GM15510 (cell line): ENCODE data around the gene TJP3.

Experiments
- POLR2A ChIP-seq: IDR thresholded peaks from 3 replicates; pipeline ENCODE4 v1.6.1; 2011; ENCODE audit warnings: borderline replicate concordance; ENCODE audit not compliant: insufficient read length; ENCODE audit errors: extremely low read depth

TJP3 gene

DNA sequence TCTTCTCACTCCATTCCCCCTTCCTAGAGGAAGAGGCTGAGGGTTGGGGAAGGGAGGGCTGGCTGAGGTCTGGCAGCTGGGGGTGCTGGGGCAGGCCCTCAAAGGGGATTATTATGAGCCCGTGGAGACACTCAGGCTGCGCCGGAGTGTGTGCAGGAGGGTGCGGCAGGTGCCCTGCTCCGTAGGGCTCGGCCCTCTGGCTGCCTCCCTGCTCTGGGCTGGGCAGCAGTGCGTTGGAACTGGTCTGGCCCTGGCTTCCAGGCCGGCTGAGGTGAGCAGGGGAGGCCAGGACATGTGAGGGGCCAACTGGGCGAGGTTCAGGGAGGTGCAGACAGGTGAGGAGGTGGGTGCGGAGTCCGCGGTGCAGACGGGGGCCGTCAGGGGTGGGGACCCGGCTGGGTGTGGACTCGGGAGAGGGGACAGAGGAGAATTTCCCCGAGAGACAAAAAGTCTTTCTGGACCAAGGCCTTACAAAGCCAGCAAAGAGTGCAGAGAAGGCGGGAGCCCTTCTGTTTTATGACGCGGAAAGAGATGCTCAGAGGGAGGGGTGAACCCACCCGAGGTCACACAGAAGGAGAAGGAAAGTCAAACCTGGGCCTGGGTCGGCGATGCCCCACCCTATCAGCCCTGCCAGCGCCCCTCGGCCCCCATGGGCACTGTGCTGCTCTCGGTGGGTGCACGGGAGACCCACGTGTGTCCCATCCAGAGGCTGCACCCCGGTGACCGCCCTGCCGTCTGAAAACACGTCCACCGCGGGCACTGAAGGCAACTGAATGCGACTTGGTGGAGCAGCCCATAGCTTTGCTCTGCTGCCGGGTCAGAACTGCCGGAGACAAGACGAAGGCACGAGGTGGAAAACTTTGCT is 38.9 kb upstream of the TJP3 start:
- no peak for TF ChIP-seq POLR2A

DNA sequence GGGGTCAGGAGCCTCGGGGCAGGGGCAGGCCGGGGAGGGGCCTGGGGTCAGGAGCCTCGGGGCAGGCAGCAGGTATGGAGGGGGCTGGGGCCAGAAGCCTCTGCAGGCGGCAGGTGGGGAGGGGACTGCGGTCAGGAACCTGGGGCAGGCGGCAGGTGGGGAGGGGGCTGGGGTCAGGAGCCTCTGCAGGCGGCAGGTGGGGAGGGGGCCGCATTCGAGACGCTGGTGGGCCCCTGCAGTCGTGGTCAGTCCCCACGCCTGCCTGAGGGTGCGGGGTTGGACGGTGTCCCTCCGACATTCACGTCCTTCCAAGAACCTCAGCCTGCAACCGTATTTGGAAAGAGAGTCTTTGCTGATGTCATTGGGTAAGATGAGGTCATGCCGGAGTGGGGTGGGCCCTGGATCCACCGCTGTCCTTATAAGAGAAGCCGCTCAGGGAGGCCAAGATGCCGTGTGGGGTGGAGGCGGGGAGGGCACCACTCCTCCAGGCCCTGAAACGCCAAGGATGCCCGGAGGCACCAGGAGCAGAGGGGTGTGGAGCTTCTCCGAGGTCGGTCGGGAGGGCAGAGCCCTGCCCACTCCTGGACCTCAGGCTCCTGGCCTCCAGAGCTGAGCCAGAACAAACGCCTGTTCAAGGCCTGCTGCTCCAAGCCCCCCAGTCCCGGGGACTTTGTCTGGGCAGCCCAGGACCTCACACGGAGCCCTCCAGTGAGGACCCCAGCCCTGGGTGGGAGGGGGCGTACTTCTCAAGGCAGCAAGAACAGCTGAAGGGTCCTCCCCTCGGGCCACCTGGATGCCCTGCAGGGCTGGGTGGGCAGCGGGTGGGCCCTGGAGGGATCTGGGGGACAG is 38.0 kb upstream of the TJP3 start:
- no peak for TF ChIP-seq POLR2A

DNA sequence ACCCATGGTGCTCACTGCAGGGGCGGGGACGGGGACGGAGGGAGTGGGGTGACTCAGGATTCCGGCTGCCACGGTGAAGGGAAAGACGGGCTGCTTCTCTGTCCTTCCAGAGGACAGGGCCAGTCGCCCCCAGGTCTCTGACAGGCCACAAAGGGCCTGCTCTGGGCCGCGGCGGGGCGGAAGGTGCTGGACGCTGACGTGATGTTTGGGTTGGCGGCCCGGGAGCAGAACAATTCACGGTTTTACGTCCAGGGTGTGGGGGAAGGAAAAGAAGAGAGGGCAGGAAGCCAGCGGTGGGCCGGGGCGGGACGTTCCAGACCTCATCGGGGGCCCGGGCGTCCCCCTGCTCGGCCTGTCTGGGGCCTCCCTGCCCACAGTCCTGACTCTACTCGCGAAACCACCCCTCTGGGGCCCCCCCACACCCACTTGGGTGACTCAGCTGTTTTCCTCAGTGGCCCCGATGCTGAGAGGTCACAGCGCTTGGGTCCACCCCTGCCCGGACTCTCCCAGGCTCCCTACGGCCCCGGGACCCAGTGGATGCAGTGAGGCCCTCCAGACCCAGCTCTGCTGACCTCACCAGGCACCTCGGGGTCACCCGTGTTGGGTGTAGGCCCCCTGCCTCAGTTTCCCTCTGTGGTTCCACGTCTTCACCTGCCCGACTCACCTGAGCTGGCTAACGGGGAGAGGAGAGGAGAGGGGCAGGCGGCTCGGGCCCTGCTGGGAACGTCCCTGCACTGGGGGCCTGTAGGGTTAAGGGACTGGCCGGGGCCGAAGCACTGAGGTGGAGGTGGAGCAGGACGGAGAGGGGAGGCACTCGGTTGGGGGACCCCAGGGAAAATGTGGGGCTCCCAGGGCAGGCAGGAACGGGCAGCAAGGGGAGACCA is 37.1 kb upstream of the TJP3 start:
- no peak for TF ChIP-seq POLR2A

DNA sequence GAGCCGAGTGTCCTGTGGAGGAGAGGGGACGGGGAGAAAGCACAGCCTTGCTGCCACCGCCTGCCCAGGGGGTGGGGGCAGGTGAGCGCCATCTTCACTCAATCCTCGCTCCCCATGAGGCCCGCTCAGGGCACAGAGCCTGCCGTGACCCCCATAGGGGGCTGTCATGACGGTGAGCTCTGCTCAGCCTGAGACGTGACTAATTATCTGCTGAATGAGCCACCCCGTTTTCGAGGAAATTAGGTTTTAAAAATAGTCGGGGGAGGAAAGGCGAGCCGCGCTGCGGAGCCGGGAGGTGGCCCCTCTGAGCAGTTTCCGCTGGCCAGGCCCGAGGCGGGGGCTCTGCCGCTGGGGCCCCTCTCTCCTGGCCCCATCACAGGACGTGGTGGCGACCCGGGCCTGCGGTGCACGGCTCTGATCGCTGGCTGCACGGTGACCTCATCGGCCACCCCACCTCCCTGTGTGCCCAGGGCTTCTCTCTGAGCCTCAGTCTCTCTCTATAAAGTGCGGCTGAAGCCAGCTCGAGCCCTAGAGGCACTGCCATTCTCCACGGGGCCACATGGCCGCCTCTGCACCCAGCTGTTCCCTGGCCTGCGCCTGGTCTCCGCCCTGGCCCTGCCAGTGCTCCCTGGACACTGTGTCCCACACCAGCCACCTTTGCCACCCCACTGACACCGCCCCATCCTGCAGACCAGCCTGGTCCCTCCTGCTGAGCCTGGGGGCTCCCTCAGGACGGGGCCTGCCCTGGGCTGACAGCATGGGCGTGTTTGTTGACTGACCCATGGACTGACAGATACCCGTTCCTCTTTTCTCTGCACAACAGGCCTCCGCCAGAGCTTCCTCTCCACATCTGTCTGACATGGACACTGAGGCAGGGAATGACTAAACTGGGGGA is 36.3 kb upstream of the TJP3 start:
- TF ChIP-seq POLR2A, result no peak

DNA sequence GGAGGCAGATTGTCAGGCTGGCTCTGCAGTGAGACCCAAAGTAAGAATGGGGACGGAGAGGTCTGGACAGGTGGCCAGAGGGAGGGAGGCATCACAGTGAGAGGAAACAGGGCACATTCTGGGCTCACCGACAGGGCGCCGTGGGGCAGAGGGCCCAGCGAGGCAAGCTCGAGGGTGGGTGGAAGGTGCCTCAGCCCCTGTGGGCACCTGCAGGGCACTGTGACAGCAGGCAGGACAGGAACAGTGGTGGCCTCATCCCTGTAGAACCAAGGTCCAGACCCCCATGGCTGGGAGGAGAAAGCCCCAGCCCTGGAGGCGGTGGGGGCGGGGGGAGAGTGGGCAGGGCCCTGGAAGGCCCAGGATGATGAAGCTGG is 35.6 kb upstream of the TJP3 start:
- no peak for TF ChIP-seq POLR2A

DNA sequence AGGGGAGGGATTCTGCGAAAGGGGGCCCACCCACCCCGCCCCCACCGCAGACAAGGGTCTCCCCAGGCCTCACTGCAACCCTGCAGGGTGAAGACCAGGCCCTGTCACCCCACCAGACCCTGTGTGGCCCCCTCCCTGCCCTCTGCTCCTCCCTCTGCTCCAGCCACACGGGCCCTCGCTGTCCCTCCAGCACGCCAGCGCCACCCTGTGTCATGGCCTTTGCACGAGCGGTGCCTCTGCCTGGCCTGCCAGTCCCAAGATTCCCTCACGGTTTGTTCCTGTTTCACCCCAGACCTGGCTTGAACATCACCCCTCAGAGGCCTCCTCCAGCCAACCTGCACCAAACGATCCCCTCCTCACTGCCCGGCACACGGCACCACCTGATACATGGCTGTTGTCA is 35.2 kb upstream of the TJP3 start:
- TF ChIP-seq POLR2A, result no peak

DNA sequence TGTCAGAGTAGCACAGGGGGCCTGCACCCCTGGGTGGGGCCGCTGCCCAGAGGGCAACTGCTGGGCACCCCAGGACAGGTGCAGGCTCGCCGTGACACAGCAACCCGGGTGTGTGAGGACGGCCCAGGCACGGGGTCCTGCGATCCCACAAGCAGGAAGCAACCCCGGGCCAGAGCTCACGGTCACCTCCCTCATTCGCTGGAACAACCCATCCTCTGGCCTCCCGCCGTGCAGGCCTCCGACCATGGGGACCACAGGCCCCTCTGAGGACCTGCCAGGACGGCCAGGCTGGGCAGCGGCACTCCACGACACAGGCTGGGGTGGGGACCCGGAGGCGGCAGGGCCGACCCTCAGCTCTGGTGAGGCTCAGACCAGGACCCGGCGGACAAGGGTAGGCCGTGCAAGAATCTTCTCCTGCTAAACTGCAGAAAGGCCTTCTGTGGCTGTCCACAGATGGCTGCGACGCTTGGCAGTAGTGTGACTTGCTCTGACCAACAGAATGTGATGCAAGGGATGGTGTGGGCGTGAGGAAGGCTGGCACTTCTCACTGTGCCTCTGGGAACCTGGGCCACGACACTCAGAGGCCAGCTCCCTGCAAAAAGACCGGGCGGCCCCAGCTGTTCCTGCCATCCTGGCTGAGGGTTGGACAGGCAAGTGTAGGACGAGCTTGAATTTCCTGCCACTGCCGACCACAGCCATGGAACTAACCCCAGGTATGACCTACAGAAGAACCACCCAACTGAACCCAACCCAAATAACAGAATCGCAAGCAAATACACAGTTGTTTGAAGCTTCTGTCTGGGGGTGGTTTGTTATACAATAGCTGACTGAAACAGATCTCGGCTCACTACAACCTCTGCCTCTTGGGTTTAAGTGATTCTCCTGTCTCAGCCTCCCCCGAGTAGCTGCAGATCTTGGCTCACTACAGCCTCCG is 34.4 kb upstream of the TJP3 start:
- TF ChIP-seq POLR2A, result no peak

DNA sequence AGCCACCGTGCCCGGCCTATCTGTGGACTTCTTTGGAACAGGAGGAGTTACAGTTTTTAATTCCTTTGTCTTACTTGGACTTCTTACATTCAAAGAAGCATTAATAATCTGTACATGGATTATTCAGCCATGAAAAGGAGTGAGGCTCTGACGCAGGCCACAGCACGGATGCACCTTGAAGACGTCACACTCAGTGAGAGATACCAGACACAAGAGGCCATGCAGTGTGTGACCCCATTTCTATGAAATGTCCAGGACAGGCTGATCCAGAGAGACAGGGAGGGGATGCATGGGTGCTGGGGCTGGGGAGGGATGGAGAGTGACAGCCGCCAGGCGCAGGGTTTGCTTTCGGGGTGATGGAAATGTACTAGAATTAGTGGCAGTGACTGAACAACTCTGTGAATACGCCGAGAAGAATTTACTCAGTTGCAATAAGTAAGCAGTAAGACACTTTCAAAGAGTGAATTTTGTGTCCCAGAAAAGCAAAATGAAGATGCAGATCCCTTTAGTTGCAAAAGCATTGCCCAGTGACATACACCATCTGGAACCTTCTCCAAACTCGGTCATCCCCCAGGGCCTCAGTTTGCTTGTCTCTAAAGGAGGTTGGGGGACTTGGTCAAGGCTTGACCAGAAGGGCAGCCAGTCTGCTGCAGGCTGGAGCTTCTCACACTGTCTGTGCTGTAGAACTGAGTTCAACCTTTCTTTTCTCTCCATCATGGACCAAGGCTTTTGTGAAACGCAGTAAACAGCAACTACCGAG is 33.2 kb upstream of the TJP3 start:
- TF ChIP-seq POLR2A, result no peak

DNA sequence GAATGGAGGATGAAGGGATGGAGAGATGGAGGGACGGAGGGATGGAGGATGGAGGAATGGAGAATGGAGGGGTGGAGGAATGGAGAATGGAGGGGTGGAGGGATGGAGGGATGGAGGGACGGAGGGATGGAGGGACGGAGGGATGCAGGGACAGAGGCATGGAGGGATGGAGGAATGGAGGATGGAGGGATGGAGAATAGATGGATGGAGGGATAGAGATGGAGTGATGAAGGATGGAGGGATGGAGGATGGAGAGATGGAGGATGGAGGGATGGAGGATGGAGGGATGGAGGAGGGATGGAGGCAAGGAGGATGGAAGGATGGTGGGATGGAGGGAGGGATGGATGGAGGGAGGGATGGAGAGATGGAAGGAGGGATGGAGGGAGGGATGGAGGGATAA is 30.0 kb upstream of the TJP3 start:
- no peak for TF ChIP-seq POLR2A

DNA sequence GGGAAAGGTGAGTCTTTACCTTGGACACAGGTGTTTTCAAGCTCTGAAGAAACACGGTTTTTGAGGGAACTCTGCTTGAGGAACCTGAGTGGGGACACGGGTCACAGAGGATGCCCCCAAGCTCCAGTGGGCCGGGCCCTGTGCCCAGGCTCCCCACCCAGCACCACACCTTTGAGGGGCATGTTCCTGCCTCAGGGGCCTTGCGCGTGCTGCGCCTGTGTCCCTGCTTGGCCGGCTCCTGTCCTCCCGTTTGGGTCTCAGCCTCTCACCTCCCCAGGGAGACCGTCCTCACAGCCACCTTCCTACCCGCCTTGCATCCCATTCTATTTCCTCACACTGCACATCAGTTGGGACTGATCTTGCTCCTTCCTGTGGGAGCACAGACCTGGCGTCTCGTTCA is 29.0 kb upstream of the TJP3 start:
- no peak for TF ChIP-seq POLR2A

DNA sequence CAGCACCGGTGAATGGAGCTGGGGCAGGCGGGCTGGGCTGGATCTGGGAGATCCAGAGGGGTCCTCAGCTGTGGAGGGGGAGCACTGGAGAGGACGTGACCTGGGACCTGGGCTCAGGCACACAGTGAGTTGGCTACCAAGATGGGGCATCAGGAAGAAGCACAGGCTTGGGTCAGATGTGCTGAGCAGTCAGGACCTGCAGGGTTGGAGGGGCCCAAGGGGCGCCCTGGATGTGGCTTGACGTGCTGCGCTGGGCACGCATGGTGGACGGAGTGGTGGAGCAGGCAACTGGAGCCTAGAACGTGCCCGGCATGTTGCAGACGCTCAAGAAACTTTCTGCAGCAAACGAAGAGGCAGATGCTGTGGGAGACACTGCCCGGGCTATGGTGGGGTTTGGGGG is 28.6 kb upstream of the TJP3 start:
- TF ChIP-seq POLR2A, result no peak

DNA sequence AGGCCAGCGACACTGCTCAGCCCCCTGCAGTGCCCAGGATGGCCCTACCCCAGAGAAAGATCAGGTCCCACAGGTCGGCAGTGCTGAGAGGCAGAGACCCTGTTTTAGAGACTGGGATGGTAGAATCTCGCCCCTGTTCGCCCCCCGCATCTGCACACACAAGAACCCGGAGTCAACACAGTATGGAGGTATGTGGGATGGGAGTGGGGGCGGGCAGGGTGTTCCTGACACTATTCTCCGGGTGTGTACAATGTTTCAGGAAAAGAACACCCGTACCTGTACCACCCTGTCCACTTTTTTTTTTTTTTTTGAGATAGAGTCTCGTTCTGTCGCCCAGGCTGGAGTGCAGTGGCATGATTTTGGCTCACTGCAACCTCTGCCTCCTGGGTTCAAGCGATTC is 27.2 kb upstream of the TJP3 start:
- no peak for TF ChIP-seq POLR2A
